Fibroblast of mammary gland (primary cell): Measurements from ENCODE around the gene DOCK2.
A peak's percentile ranks its signal among the peaks of the same experiment; 100 is the strongest.

Experiments used
- DNase-seq: peaks from one replicate; pipeline ENCODE4 v3.0.0-alpha.2; 2010; ENCODE audit warnings: low read depth
- H3K4me3 ChIP-seq: 2 replicates; pipeline ENCODE4 v1.5.1; 2011; ENCODE audit warnings: low read depth, mild to moderate bottlenecking, low read length, moderate library complexity; ENCODE audit not compliant: control insufficient read depth
- CTCF ChIP-seq: conservative IDR thresholded peaks from 2 replicates; pipeline ENCODE4 v1.5.1; 2011; ENCODE audit warnings: low read depth, low read length, inconsistent platforms; ENCODE audit not compliant: control insufficient read depth, insufficient read depth

The DOCK2 gene

GRCh38 chr5:169934990-169935389, 297.9 kb downstream of the DOCK2 start:
- no peak overlapping the region for H3K4me3 ChIP-seq
- no peak for TF ChIP-seq CTCF
- DNase-seq = no peak

DNA sequence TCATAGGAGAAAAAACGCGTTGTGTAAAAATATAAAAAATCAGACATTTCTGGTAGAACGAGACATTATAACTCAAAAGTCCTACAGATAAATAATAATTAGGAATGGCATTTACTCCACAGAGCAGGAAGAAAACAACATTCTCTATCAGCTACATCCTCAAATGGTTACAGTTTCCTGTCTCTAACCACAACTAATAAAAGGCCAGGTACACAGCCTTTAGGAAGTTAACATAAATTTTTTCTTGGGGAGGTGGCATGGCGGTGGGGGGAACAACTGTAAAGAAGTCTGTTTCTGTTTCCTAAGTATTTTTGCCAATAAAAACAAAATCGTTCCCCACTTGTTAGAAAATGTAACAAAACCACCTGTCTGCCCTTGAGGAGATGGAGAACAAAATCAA, 298.7 kb downstream of the DOCK2 start:
- no peak for DNase-seq
- no peak overlapping the region for H3K4me3 ChIP-seq
- no peak for TF ChIP-seq CTCF

- no peak overlapping the region for H3K4me3 ChIP-seq
- no peak for DNase-seq
- no peak for TF ChIP-seq CTCF
These were observed 301.4 kb downstream of the DOCK2 start for GRCh38 chr5:169938439-169938838.

GRCh38 chr5:169939731-169940130, 302.7 kb downstream of the DOCK2 start:
- no peak overlapping the region for H3K4me3 ChIP-seq
- no peak for DNase-seq
- TF ChIP-seq CTCF = no peak

DNA sequence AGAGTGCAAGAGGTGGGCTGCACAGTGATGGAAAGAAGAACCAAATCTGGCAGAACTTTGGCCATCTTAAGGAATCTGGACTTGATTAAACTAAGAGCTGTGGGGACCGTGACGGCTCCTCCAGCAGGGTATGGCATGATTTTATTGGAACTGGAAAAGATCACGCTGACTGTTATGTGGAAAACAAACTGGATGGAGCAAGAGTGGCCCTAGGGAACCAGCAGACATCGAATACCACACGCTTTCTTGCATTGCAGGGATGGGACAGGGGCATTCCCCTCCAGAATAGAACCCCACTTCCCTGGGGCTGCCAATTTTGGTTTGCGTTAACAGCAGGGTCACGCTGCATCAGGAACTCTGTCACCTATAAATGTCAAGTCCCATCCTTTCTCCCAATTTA, 304.5 kb downstream of the DOCK2 start:
- no peak overlapping the region for H3K4me3 ChIP-seq
- TF ChIP-seq CTCF = no peak
- DNase-seq = peak; percentile 10

GRCh38 chr5:169942181-169942580, 305.1 kb downstream of the DOCK2 start:
- no peak overlapping the region for H3K4me3 ChIP-seq
- peak; percentile 60 for DNase-seq
- TF ChIP-seq CTCF = no peak

- no peak for DNase-seq
- H3K4me3 ChIP-seq = no peak overlapping the region
- TF ChIP-seq CTCF = no peak
These were observed 306.0 kb downstream of the DOCK2 start for GRCh38 chr5:169943026-169943425.
